HG03196 (cell line): ENCODE results near the gene WDR33.
A peak's percentile ranks its signal among the peaks of the same experiment; 100 is the strongest.
"Not testable (repeated sequence)": the region's sequence is repeated elsewhere in the genome, so short reads cannot be mapped to it uniquely, and the experiment has no call there.

Experiments
- ATAC-seq: cut with Tn5 transposase; IDR thresholded peaks from one replicate; pipeline ENCODE4 v1.9.1; 2021; ENCODE audit not compliant: unreplicated experiment

WDR33 gene

DNA sequence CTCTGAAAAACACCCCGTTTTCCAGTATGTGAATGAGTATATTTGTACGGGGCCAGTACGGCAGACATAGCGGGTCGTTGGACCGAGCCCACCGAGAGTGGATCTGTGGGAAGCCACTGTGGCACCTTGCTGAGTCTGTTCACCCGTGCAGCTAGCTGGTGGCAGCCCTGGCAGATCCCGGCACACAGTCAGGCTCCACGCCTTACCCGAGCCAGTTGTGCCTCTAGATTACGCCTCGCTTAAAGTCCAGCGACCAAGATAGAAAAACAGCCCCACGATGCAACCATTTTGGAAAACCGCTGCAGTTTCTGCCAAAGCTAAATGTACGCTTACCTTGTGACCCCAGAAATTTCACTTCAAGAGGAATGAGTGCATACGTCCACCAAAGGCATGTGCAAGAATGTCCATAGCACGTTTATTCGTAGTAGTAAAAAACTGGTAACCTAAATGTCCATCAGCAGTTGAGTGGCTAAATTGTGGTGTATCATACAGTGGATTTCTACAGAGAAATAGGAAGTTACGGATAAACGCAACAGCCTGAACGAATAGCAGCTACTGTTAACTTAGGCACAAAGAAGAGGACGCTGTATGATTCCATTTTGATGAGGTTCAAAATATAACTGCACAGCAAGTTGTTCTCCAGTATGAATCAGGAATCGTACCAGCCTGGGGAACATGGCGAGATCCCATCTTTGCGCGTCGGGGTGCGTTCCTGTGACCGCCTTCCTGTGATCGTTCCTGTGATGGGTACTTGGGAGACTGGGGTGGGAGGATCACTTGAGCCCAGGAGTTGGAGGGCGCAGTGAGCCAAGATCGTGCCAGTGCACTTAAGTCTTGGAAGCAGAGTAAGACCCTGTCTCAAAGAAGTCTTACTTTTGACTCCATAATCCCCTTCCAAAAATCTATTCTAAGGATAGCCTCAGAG is 688 bp upstream of the WDR33 start:
- ATAC-seq: peak; percentile 35

DNA sequence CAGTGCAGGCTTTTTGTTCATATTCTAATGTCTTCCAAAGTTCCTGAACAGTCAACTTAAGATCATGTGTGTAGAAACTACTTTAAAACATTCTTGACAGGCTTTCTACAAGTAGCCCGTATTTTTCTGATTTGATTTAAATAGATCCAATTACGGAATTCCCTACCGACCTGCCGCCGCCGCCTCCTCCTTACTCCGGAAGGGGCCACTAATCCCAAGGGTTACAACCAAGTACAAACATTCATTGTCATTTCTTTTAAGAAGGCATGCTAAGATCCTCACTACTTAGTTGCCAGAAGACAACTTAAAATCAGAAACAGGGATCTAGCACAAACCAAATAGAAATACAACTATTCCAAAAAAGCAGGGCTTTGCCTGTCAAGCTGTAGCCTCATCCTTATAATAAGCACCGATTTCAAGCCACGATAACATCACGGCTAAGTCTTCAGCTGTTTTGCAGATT is 784 bp downstream of the WDR33 start:
- ATAC-seq: no peak

DNA sequence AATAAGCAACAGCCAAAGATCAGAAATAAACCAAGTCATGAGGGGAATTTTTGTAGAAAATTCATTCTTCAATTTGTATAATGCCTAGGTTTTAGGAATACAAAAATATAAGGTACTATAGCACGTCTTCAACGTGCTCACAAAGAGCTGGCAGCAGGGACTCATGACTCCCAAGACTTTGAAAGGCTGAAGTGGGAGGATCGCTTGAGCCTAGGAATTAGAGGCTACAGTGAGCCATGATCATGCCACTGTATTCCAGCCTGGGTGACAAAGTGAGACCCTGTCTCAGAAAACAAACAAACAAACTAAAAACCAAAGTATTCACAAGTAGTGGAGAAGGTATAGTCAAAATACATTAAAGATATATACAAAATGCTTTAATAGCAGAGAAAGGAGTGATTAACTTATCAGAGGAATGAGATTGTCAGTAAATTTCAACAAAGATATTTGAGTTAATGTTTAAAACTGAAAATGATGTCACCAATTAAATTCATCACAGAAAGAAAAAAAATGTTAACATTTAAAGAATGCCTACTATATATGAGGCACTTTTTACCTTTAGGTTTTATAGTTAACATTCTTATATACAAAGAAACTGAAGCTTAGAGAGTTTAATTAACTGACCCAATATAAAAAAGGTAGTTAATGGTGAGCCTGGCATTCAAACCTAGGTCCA is 3.2 kb downstream of the WDR33 start:
- no peak for ATAC-seq

DNA sequence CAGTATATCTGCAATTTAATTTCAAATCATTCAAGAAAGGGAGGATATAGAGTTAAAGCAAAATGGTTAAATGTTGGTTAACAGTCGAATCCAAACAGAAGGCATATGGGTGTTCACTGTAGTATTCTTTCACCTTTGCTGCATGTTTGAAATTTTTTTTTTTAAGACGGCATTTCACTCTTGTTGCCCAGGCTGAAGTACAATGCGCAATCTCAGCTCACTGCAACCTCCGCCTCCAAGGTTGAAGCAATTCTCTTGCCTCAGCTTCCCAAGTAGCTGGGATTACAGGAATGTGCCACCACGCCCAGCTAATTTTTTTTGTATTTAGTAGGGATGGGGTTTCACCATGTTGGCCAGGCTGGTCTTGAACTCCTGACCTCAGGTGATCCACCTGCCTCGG is 4.1 kb downstream of the WDR33 start:
- ATAC-seq: not testable (repeated sequence)

DNA sequence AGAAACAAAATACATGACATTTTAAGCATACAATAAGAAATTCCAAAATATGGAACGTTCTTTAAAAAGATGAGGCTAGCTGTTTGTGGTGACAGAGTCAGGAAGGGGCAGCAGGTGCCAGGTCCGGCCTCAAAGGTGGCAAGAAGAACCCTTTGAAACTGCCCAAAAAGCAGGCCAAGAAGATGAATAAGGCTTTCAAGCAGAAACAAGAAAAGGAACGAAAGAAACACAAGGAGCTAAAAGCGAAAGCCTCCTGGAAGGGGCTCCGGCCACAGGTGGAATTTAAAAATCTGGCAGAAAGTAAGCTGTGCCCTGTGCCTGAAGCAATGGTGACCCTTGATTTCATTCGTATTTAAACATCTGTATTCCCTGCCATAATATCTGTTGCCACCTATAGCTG is 5.5 kb downstream of the WDR33 start:
- no peak for ATAC-seq

DNA sequence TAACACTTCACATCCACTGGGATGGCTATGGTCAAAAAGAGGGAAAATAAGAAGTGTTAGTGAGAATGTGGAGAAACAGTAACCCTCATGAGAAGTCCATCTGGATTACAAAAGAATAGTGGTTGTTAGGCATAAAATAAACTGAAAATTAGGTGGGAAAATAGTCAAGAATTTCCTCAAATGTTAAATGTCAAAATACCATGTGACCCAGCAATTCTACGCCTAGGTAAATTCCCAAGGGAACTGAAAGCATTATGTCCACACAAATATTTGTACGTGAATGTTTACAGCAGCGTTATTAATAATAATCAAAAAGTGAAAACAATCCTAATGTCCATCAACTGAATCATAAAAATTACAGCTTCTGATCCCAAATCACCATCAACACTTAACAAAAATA is 11.0 kb downstream of the WDR33 start:
- ATAC-seq: no peak

DNA sequence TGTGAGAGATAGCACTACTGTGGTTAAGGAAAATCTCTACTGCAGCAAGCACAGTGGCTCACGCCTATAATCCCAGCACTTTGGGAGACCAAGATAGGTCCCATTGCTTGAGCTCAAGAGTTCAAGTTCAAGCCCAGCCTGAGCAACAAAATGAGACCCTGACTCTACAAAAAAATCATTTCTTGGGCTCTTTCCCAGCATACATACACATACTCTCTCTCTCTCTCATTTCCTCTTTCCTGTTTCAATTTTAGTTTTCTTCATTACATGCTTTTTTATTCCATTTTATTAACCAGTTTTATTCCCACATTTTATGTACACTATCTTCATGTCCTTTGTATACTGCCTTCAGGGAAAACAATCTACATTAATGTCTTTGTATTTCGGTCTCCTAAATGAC is 14.6 kb downstream of the WDR33 start:
- no peak for ATAC-seq

DNA sequence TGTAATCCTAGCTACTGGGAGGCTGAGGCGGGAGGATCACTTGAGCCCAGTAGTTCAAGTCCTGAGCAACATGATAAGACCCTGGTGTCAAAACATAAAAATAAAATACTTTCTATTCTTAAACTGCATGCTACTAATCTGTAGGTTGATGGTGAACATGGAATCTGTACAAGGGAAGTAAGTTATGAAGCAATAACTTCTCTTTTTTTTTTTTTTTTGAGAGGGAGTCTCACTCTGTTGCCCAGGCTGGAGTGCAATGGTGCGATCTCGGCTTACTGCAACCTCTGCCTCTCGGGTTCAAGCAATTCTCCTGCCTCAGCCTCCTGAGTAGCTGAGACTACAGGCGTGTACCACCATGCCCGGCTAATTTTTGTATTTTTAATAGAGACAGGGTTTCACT is 16.1 kb downstream of the WDR33 start:
- not testable (repeated sequence) for ATAC-seq

DNA sequence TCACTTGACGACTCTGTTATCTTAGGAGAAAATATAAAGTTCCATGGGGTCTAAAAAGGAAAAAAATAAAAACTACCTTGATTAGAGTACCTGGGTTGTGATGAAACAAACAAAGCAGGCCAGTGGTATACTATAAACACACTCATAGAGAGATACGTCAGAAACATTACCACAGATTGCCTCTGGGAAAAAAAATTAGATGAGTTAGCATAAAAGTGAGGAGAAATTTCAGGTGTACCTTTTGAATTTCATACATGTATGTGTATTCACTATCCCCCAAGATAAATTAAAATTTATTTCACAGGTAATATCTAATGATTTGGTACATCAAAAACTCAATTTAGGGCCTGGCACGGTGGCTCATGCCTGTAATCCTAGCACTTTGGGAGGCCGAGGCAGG is 18.2 kb downstream of the WDR33 start:
- ATAC-seq: no peak

DNA sequence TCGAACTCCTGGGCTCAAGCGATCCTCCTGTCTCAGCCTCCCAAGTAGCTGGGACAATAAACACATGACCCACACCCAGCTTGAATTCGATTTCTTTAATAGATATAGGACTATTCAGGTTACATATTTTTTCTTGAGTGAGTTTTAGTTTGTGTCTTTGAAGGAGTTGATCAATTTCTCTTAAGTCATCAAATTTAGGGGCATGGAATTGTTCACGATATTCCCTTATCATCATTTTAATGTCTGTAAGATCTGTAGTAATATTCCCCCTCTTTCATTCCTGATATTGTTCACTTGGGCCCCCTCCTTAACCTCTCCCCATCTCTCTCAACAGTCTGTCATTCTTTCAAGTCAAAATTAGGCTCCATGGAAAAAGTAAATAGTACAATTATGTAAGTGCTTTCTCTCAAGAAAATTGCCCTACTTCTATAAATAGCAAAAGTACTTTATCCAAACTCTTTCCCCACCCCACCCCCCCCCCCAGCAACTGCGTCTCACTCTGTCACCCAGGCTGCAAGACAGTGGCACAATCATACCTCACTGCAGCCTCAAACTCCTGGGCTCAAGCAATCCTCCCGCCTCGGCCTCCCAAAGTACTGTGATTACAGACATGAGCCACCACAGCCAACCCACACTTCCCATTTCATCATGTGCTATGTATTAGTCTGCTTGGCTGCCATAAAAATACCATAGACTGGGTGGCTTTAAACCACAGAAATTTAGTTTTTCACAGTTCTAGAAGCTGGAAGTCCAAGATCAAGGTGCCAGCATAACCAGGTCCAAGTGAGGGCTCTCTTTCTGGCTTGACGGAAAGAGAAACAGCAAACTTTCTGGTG is 20.1 kb downstream of the WDR33 start:
- no peak for ATAC-seq

DNA sequence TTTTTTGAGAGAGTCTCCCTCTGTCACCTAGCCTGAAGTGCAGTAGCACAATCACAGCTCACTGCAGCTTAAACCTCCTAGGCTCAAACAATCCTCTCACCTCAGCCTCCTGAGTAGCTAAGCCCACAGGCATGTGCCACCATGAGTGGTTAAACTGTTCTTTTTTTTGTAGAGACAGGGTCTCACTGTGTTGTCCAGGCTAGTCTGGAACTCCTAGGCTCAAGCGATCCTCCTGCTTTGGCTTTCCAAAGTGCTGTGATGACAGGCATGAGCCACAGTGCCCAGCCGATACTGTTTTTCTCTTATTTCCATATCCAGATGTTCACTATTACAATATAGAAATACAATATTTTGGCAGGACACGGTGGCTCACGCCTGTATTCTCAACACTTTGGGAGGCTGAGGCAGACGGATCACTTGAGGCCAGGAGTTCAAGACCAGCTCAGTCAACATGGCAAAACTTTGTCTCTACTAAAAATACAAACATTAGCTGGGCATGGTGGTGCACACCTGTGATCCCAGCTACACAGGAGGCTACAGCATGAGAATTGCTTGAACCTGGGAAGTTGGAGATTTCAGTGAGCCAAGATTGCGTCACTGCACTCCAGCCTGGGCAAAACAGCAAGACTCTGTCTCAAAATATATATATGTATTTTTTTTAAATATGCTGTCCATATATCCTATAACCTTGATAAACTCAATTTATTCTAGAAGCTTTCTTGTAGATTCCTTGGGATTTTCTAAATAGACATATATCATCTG is 24.7 kb downstream of the WDR33 start:
- ATAC-seq: no peak

DNA sequence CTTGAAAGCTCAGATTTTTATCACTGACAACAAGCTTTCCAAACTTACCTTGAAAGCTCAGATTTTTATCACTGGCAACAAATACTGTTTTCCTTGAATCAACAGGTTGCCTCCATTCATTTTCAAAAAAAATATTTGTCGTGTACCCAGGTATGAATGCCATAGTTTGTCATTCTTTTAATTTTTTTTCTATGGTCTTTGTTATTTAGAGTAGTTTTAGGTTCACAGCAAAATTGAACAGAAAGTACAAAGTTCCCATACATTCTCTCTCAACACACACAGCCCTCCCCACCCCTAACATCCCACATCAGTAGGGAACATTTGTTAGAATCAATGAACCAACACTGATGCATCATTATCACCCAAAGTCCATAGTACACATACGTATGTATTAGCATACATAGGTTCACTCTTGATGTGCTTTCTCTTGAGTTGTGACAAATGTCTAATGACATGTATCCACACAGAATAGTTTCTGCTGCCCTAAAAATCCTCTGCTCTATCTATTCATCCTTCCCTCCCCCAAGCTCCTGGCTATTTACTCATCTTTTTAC is 25.9 kb downstream of the WDR33 start:
- ATAC-seq: no peak

DNA sequence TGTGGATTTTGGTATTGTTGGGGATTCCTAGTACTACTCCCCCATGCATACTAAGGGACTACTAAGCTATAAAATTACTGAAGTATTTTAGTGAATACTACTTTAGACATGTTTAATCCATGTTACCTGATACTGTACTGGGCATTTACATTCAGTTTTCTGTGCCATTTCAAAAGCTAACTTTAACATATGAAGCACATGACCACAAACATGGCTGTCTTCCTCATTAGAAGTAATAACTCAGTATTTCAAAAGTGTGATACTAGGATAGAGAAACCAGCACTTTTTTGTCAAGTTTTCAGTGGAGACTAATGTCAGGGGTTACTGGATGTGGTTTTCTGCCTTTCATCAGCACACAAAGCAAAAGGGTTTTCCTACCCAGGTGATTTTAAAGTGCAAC is 27.9 kb downstream of the WDR33 start:
- no peak for ATAC-seq

DNA sequence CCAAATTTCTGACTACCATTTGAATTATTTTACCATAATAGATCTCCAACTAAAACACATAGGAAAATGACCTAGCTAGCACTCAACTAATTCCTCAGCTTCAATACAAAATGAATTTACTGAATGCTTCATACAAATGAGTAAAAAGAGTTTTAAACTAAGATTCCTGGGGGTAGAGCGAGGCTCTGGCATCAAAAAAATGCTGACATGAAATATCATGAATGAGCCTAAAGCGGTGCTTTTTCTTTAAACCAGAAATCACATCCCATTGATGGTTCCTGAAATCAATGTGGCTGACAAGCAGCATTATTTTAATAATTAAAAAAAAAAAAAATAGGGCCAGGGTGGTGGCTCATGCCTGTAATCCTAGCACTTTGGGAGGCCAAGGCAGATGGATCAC is 32.1 kb downstream of the WDR33 start:
- ATAC-seq: no peak

DNA sequence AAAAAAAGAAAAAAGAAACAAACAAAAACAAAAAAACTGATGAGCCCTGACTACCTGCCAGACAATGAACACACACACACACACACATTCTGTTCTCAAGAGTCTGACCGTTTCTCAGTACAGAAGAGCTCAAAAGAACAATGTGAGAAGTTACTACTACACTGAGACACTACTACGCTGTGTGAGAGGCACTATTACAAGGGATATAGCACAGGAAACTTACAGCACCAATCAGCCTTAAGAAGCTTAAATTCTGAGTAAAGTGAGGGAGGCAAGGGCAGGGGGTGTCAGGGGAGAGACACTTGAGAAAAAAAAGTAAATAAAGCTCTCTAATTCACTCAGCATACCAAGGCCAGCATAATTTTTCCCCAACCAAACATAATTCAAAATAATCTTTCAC is 32.5 kb downstream of the WDR33 start:
- ATAC-seq: no peak

DNA sequence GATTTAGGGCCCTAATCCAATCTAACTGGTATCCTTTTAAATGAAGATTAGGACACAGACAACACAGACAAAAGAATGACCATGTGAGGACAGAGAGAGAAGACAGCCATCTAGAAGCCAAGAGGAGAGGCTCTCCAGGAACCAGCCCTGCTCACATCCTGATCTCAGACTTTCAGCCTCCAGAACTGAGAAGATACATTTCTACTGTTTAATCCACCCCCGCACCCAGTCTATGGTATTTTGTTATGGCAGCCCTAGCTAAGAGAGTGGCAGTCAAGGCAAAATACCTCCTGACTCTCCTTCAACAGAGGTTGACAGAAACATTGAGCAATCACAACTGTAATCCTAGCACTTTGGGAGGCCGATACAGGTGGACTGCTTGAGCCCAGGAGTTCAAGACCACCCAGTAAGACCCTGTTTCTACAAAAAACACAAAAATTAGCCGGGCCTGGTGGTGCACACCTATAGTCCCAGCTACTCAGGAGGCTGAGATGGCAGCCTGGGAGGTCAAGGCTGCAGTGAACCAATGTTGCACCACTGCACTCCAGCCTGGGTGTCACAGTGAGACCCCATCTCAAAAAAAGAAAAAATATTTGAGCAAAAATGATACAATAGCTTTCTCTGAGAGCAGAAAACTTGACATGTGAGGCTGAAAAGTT is 34.7 kb downstream of the WDR33 start:
- no peak for ATAC-seq

DNA sequence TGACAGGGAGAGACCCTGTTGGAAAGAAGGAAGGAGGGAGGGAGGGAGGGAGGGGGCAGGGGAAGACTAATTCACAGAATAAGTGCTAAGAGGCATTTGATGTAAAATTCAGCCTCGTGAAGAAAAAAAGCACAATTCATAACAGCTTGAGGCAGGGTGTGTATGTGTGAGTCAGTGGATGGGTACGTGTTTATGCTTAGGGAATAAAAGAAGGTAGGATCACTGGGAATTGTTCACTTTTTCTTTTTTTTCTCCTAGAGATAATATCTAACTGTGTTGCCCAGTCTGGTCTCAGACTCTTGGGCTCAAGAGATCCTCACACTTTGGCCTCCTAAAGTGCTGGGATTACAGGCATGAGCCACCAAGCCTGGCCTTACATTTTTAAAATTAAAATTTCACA is 39.2 kb downstream of the WDR33 start:
- ATAC-seq: no peak

DNA sequence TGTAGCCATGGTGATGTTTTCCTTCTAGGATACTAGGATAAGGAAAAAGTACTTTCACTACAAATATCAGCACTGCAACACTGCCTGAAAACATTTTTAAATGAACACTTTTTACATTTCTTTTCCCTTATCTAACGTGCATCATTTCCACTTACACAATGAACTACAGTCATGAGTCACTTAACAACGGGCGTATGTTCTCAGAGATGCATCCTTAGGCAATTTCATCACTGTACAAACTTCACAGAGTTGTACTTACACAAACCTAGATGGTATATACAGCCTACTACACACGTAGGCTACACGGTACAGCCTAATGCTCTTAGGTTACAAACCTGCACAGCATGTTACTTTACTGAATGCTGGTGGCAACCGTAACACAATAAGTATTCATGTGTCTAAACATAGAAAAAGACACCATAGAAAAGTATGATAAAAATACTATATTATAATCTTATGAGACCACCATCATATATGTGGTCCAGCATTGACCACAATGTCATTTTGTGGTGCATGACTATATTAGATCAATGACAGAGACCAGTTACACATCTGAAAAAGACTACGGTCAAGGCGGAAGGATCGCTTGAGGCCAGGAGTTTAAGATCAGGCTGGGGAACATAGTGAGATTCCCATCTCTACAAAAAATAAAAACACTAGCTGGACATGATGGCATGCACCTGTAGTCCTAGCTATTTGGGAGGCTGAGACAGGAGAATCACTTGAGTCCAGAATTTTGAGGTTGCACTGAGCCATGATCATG is 39.8 kb downstream of the WDR33 start:
- no peak for ATAC-seq

DNA sequence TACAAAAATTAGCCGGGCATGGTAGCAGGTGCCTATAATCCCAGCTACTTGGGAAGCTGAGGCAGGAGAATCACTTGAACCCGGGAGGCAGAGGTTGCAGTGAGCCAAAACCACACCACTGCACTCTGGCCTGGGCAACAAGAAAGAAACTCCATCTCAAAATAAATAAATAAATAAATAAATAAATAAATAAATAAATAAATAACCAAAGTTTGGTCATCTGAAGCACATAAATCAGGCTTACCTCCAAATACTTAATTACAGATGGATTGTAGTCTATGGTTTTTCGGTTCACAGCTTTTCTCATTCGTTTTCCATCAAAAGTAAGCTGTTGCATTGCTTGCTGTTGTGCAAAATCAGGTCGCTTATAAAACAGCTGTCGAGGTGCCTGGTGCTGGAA is 40.4 kb downstream of the WDR33 start:
- ATAC-seq: not testable (repeated sequence)
